K562 (cell line): ENCODE data around the gene LUZP1. TPM values are rescaled to one million over a fixed set of nuclear protein-coding genes. Genes with fewer than 3 reads are reported as not detected.

Experiments used
- ATAC-seq: fragments of 200-7000 bp; cut with Tn5 transposase; 3 replicates; pipeline ENCODE4 v1.9.1; 2020; ENCODE audit warnings: moderate library complexity
- BruUV-seq: library from RNA; stranded (reverse); fragments of 400-500 nt; replicated peaks from 2 replicates; lab custom pipeline; 2021; lab: Mats Ljungman, UMichigan
- CTCF ChIA-PET: fragments of 300-600 bp; formaldehyde crosslinking; extraction: SDS; loops from one replicate; lab custom pipeline; 2021; ENCODE audit warnings: low intra/inter-chr PET ratio; lab: Yijun Ruan, JAX
- POLR2A ChIA-PET: fragments of 300-600, 350-650 bp; sonication (Branson Sonifier 250); formaldehyde crosslinking; extraction: SDS; loops from one replicate; lab custom pipeline; 2021; ENCODE audit warnings: antibody characterized with exemption, inconsistent platforms; lab: Yijun Ruan, JAX
- DNase-seq, 4 experiments: peaks; one replicate each; pipeline versions ENCODE4 v3.0.0 to v3.0.0-alpha.2; 2011 to 2018; ENCODE audit warnings: low spot score in 3 of 4, mixed read lengths in 3 of 4; ENCODE audit errors: extremely low read depth in 1 of 4
- FAIRE-seq: peaks from 2 replicates; lab custom pipeline; 2011; peaks lifted over from hg19 to GRCh38; lab: Jason Lieb, UNC
- H2AFZ ChIP-seq: 2 replicates; pipeline ENCODE4 v1.6.0; 2011; ENCODE audit warnings: low read depth, low read length, control low read depth, inconsistent platforms
- H3K27ac ChIP-seq: fragments of 200-600 bp; 3 replicates; pipeline ENCODE4 v1.8.0; 2011; ENCODE audit warnings: low read depth, mild to moderate bottlenecking, control low read depth, inconsistent platforms, low read length, moderate library complexity, mixed read lengths; ENCODE audit errors: extremely low read depth
- H3K27me3 ChIP-seq, 2 experiments: fragments of 300-600 bp in 1 of 2; 2 replicates in 1 of 2; 3 replicates in 1 of 2; pipeline versions ENCODE4 v1.6.0 to v1.8.0; 2011; ENCODE audit warnings: inconsistent platforms in 2 of 2, low read length in 2 of 2, mild to moderate bottlenecking in 1 of 2, mixed read lengths in 1 of 2, moderate library complexity in 1 of 2; ENCODE audit not compliant: control insufficient read depth in 2 of 2, insufficient read depth in 2 of 2
- H3K36me3 ChIP-seq: fragments of 300-600 bp; 3 replicates; pipeline ENCODE4 v1.8.0; 2011; ENCODE audit warnings: mild to moderate bottlenecking, low read length, inconsistent platforms; ENCODE audit not compliant: control insufficient read depth, insufficient read depth
- H3K4me1 ChIP-seq, 2 experiments: fragments of 200-600 bp in 1 of 2; replicated peaks in 1 of 2; 2 replicates in 1 of 2; 3 replicates in 1 of 2; pipeline versions ENCODE4 v1.5.1 to v1.8.0; 2011; ENCODE audit warnings: inconsistent platforms in 2 of 2, low read length in 2 of 2, mild to moderate bottlenecking in 1 of 2, mixed read lengths in 1 of 2, moderate library complexity in 1 of 2; ENCODE audit not compliant: control insufficient read depth in 2 of 2, insufficient read depth in 2 of 2
- H3K4me2 ChIP-seq: 2 replicates; pipeline ENCODE4 v1.6.1; 2011; ENCODE audit warnings: low read length, control low read depth, inconsistent platforms, mixed read lengths; ENCODE audit not compliant: insufficient read depth
- H3K4me3 ChIP-seq: fragments of 200-600 bp; sonication (generic), shearing (Covaris generic); 2 replicates; pipeline ENCODE4 v1.5.1; 2016; ENCODE audit warnings: control low read depth, inconsistent platforms
- H3K79me2 ChIP-seq: fragments of 200-600 bp; 3 replicates; pipeline ENCODE4 v1.8.0; 2011; ENCODE audit warnings: low read length, inconsistent platforms; ENCODE audit not compliant: control insufficient read depth, insufficient read depth
- H3K9ac ChIP-seq, 2 experiments: 2 replicates each; pipeline versions ENCODE4 v1.6.0 to v1.6.1; 2011; ENCODE audit warnings: low read depth in 2 of 2, low read length in 2 of 2, control low read depth in 1 of 2, inconsistent platforms in 1 of 2, mild to moderate bottlenecking in 1 of 2, mixed read lengths in 1 of 2; ENCODE audit not compliant: insufficient read depth in 1 of 2
- H3K9me1 ChIP-seq: one replicate; pipeline ENCODE4 v1.6.0; 2011; ENCODE audit warnings: inconsistent platforms, mild to moderate bottlenecking, low read length, moderate library complexity; ENCODE audit not compliant: control insufficient read depth, insufficient read depth
- H3K9me3 ChIP-seq: replicated peaks from 2 replicates; pipeline ENCODE4 v1.5.1; 2011; ENCODE audit warnings: low read depth, low read length, inconsistent platforms; ENCODE audit not compliant: control insufficient read depth, insufficient read depth
- H4K20me1 ChIP-seq: replicated peaks from 2 replicates; pipeline ENCODE4 v1.6.1; 2011; ENCODE audit warnings: low read length, inconsistent platforms, mixed read lengths; ENCODE audit not compliant: control insufficient read depth, insufficient read depth
- ETV1 ChIP-seq: fragments of 450-650 bp; conservative IDR thresholded peaks from 2 replicates; pipeline ENCODE4 v1.6.1; 2016; ENCODE audit warnings: missing genetic modification characterization, control low read depth, low read depth, missing compliant biosample characterization
- GATA2 ChIP-seq: sonication (generic); formaldehyde crosslinking; IDR thresholded peaks from 2 replicates; pipeline ENCODE4 v1.4.0; 2020; ENCODE audit warnings: mild to moderate bottlenecking, missing genetic modification reagents
- JUND ChIP-seq, 2 experiments: IDR thresholded peaks; 2 replicates in 1 of 2; 3 replicates in 1 of 2; pipeline ENCODE4 v1.6.1; 2011; ENCODE audit warnings: borderline replicate concordance in 2 of 2, low read depth in 2 of 2, low read length in 2 of 2, improper control_type of control experiment in 1 of 2, missing biosample characterization in 1 of 2, missing genetic modification characterization in 1 of 2, missing genetic modification reagents in 1 of 2
- NRF1 ChIP-seq, 2 experiments: fragments of 450-650 bp; IDR thresholded peaks in 1 of 2; conservative IDR thresholded peaks in 1 of 2; 2 replicates each; pipeline ENCODE4 v1.6.1; 2014; ENCODE audit warnings: mild to moderate bottlenecking in 2 of 2
- SPI1 ChIP-seq: IDR thresholded peaks from 2 replicates; pipeline ENCODE4 v1.6.1; 2011; ENCODE audit warnings: low read depth, low read length, control low read depth, borderline replicate concordance
- SRSF9 ChIP-seq: fragments of 200-400 bp; formaldehyde crosslinking; IDR thresholded peaks from 2 replicates; pipeline ENCODE4 v1.6.1; 2017; ENCODE audit warnings: low read depth, low read length, borderline replicate concordance
- WGBS: fragments of 100-300 bp; shearing (Covaris generic); methylation state at CpG from one replicate; pipeline ENCODE4 v1.1.6; 2016; ENCODE audit warnings: low coverage, mixed read lengths; ENCODE audit not compliant: insufficient coverage; ENCODE audit errors: missing lambda C conversion rate; 5-methylcytosine and 5-hydroxymethylcytosine counted together
- in situ Hi-C: fragments of 300-500 bp; cut with MboI; formaldehyde crosslinking; loops from 4 replicates; pipeline ENCODE4 v1.15.0; 2018; ENCODE audit warnings: inconsistent platforms, mixed read lengths
- intact Hi-C: fragments of 100-400 bp; cut with micrococcal nuclease; formaldehyde crosslinking; loops from 2 replicates; pipeline ENCODE4 v1.14.2; 2022
- polyA plus RNA-seq, 8 experiments: library from polyadenylated mRNA; depleted of rRNA in 4 of 8; stranded (reverse) in 5 of 8; unstranded in 3 of 8; fragments of >200 nt; fragmentation: Nextera tagmentation in 2 of 8; fragmentation: Illumina TruSeq in 1 of 8; extraction: Ambion mirVana in 2 of 8; extraction: Trizol in 1 of 8; gene quantifications; 2 replicates each; pipeline versions ENCODE4 v1.2.1 to v1.2.3, GENCODE V29; 2011 to 2014; ENCODE audit warnings: inconsistent platforms in 1 of 8, missing spikeins in 1 of 8
- total RNA-seq, 7 experiments: library from RNA; depleted of rRNA in 6 of 7; stranded (reverse); fragments of >200 nt in 6 of 7; fragmentation: Illumina TruSeq in 2 of 7; extraction: Trizol in 2 of 7; gene quantifications; 2 replicates each; pipeline versions ENCODE4 v1.2.1 to v1.2.3, GENCODE V29; 2011 to 2021; ENCODE audit warnings: low replicate concordance in 1 of 7

The LUZP1 gene
- total and polyA plus RNA-seq, 9 of the 15 experiments (the other 6 are each of a cell fraction or from before 2014, with no cell fraction given): 6.5 to 19.1 (median 12.4) TPM

DNA sequence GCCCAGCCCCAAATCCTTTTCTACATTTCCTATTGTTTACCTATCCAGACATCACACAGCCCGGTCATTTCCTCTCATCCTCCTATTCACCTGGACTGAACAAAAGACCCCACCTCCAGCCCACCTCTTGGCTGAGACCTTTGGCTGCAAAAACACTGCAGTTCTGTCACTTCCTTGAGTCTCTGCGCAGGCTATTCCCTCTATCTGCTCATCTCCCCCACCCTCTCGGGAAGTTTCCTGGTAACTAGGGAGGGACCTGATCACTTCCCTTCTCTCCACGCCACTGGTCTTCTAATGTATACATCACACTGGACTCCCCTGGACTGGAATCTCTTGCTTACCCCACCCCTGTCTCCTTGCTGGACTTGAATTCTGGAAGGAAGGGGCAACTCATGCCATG, 43.3 kb upstream of the LUZP1 start:
- POLR2A ChIA-PET: no interaction called here
- H3K9me1 ChIP-seq: no peaks in the 10 kb centered on the region
- peak; percentile 48; the same call in 1 of the 2 replicates for TF ChIP-seq SPI1
- no peak for TF ChIP-seq SRSF9
- peak; percentile 16; the same call in 1 of the 2 replicates for TF ChIP-seq GATA2 (CRISPR knock-in tag)
- no peak for TF ChIP-seq JUND (IDR thresholded peaks at IDR 0.05; ENCODE audit: borderline replicate concordance, low read depth, low read length)
- no peak for TF ChIP-seq JUND (tag; IDR thresholded peaks at IDR 0.05; ENCODE audit: borderline replicate concordance, low read depth, low read length)
- TF ChIP-seq ETV1: no peak
- TF ChIP-seq NRF1 (conservative IDR thresholded peaks at IDR 0.05 in 1 of 2, IDR thresholded peaks at IDR 0.05 in 1 of 2): peak; percentile 76 to 79
- TF ChIP-seq, all 486 proteins: peak for 3
- Histone ChIP-seq H2AFZ (no peak overlapping the region), H3K27me3 (peaks cover 8 to 31% of the 10 kb centered on the region in 2 experiments), H3K4me1 (peaks cover 0 to 5% of the 10 kb centered on the region in 2 experiments; a peak in 4 of 5 replicates), H3K4me2 (no peak overlapping the region), H3K4me3 (no peak overlapping the region), H4K20me1 (0 out of 2 replicates have a peak, but pooled peaks cover 9% of the 10 kb centered on the region), H3K27ac (no peak overlapping the region), H3K79me2 (no peaks in the 10 kb centered on the region), H3K36me3 (no peaks in the 10 kb centered on the region), H3K9me3 (no peaks in the 10 kb centered on the region), H3K9ac (no peak overlapping the region)
- no peak for DNase-seq
- BruUV-seq: no TSS peak
- no peak for FAIRE-seq
- intact Hi-C loops: loop anchor here (10.0 kb wide), 1 partner anchor 323 kb away; the partner anchor contains the start of gene E2F2
- in situ Hi-C loops: loop anchor here (10.0 kb wide), 1 partner anchor 323 kb away; the partner anchor contains the start of gene E2F2
- ATAC-seq: no peak
- WGBS: 2% methylated on average over 4 of the region's 4 CpGs
- CTCF ChIA-PET: no interaction called here
